Ovary (tissue), 9 donors: Measurements from ENCODE around the gene SGMS1. TPM values are rescaled to one million over a fixed set of nuclear protein-coding genes. Genes with fewer than 3 reads are reported as not detected.

Experiments
- DNase-seq, 5 donors: peaks; one replicate each; pipeline ENCODE4 v3.0.0-alpha.2; 2019 to 2020
- H3K27ac ChIP-seq, 2 donors: fragments of 200-600 bp; one replicate each; pipeline versions ENCODE4 v1.5.1 to v1.8.0; 2019 to 2022
- H3K27me3 ChIP-seq: fragments of 200-600 bp; one replicate; pipeline ENCODE4 v1.8.0; 2022
- H3K36me3 ChIP-seq: fragments of 200-600 bp; sonication (generic); one replicate; pipeline ENCODE4 v1.5.1; 2019
- H3K4me1 ChIP-seq: one replicate; pipeline ENCODE4 v1.8.1; 2013; ENCODE audit warnings: mild to moderate bottlenecking, moderate library complexity; ENCODE audit not compliant: insufficient read depth
- H3K4me3 ChIP-seq: fragments of 200-600 bp; sonication (generic); one replicate; pipeline ENCODE4 v1.5.1; 2017
- H3K9me3 ChIP-seq, 2 donors: fragments of 200-600 bp in 1 of 2; sonication (generic) in 1 of 2; one replicate each; pipeline versions ENCODE4 v1.5.1 to v1.8.1; 2013 to 2019; ENCODE audit warnings: mild to moderate bottlenecking in 1 of 2, moderate library complexity in 1 of 2
- CTCF ChIP-seq, 3 donors: fragments of 450-650 bp in 2 of 3; fragments of 200-600 bp in 1 of 3; IDR thresholded peaks; one replicate each; pipeline versions ENCODE4 v1.5.1 to v1.8.0; 2016 to 2022; ENCODE audit warnings: antibody characterized with exemption in 3 of 3, mild to moderate bottlenecking in 1 of 3
- EP300 ChIP-seq: sonication (generic); formaldehyde crosslinking; IDR thresholded peaks from one replicate; pipeline ENCODE4 v1.6.1; 2017; ENCODE audit warnings: antibody characterized with exemption
- POLR2A ChIP-seq: fragments of 450-650 bp; IDR thresholded peaks from one replicate; pipeline ENCODE4 v1.6.1; 2017; ENCODE audit warnings: antibody characterized with exemption, mild to moderate bottlenecking, moderate library complexity
- WGBS, 3 donors: extraction: QIAGEN DNeasy Blood & Tissue Kit in 1 of 3; methylation state at CpG; one replicate each; pipeline versions ENCODE4 v1.1.5 to v1.1.7; 2013 to 2017; 5-methylcytosine and 5-hydroxymethylcytosine counted together
- intact Hi-C, 4 donors: fragments of 100-400 bp; cut with DNase I; formaldehyde crosslinking; loops; one replicate each; pipeline versions ENCODE4 v1.11.0 to v1.15.1; 2022 to 2023
- polyA plus RNA-seq, 2 donors: library from polyadenylated mRNA; stranded (reverse); fragments of 200-250 nt in 1 of 2; fragments of 350-450 nt in 1 of 2; fragmentation: Illumina TruSeq in 1 of 2; extraction: RNeasy Lipid Tissue Mini Kit (QIAGEN cat#74804) in 1 of 2; gene quantifications; one replicate each; pipeline ENCODE4 v1.2.3, GENCODE V29; 2013 to 2014
- total RNA-seq, 7 donors: library from RNA; depleted of rRNA in 2 of 7; stranded (reverse); fragments of >200 nt in 2 of 7; fragmentation: NEBNext Ultra II Directional in 3 of 7; extraction: Animal tissue kit (Norgen Biotek cat#: 25700) in 3 of 7; gene quantifications; one replicate each; pipeline versions ENCODE4 v1.1.0 to v1.2.4, GENCODE V29; 2016 to 2023
- donor health status: DM: no; HTN: no; CAD: no; lungs with moderate emphysema.
- donor health status: DM: no; HTN: no; CAD: no.
- donor health status: Bipolar disorder and iron deficiency.
- donor health status: DM: yes; HTN: yes; CAD: no.
- donor health status: DM: no; HTN: no; CAD: no.
- donor health status: DM: yes; HTN: yes; CAD: no.

SGMS1 gene
- total and polyA plus RNA-seq, 9 donors = 15.6 to 90.0 (median 39.0) TPM

GRCh38 chr10:50304660-50305059 lies 319.1 kb downstream of the SGMS1 start:
- Histone ChIP-seq H3K27ac (no peak overlapping the region), H3K27me3 (no peaks in the 10 kb centered on the region), H3K9me3 (no peaks in the 10 kb centered on the region), H3K4me3 (no peak overlapping the region), H3K36me3 (no peaks in the 10 kb centered on the region), H3K4me1 (no peaks in the 10 kb centered on the region)
- intact Hi-C loops = no loop called here
- DNase-seq = no peak
- TF ChIP-seq EP300 (no peak), CTCF (IDR thresholded peaks at IDR 0.05) (no peak), POLR2A (no peak)
- 95 to 96% (median 95%) methylated on average over 8 of the region's 8 CpGs for WGBS, 3 donors

GRCh38 chr10:50299948-50300669 lies 323.6 kb downstream of the SGMS1 start:
- Histone ChIP-seq H3K4me3 (no peak overlapping the region), H3K4me1 (no peaks in the 10 kb centered on the region), H3K36me3 (no peaks in the 10 kb centered on the region), H3K27me3 (no peaks in the 10 kb centered on the region), H3K9me3 (no peaks in the 10 kb centered on the region), H3K27ac (no peak overlapping the region)
- intact Hi-C loops = no loop called here
- 90 to 93% (median 91%) methylated on average over 1 of the region's 1 CpG for WGBS, 3 donors
- DNase-seq = no peak
- TF ChIP-seq CTCF (IDR thresholded peaks at IDR 0.05) (no peak), EP300 (no peak), POLR2A (no peak)

GRCh38 chr10:50295367-50295766 lies 328.4 kb downstream of the SGMS1 start:
- Histone ChIP-seq H3K4me3 (no peak overlapping the region), H3K27ac (no peak overlapping the region), H3K9me3 (no peaks in the 10 kb centered on the region), H3K27me3 (no peaks in the 10 kb centered on the region), H3K4me1 (no peaks in the 10 kb centered on the region), H3K36me3 (no peaks in the 10 kb centered on the region)
- TF ChIP-seq POLR2A = no peak
- no peak for TF ChIP-seq CTCF (IDR thresholded peaks at IDR 0.05)
- TF ChIP-seq EP300 = no peak
- DNase-seq = no peak
- WGBS, 3 donors = 54 to 89% (median 61%) methylated on average over 1 of the region's 1 CpG
- intact Hi-C loops = no loop called here

- no peaks in the 10 kb centered on the region for H3K4me1 ChIP-seq
- DNase-seq = no peak
- no peaks in the 10 kb centered on the region for H3K27me3 ChIP-seq
- intact Hi-C loops = no loop called here
- TF ChIP-seq POLR2A (no peak), EP300 (no peak), CTCF (IDR thresholded peaks at IDR 0.05) (no peak)
- H3K9me3 ChIP-seq = no peaks in the 10 kb centered on the region
- H3K4me3 ChIP-seq = no peak overlapping the region
- WGBS, 3 donors = 81 to 100% (median 91%) methylated on average over 1 of the region's 1 CpG
- H3K27ac ChIP-seq = no peak overlapping the region
- no peaks in the 10 kb centered on the region for H3K36me3 ChIP-seq
Measured at GRCh38 chr10:50294582-50294981, 329.2 kb downstream of the SGMS1 start.
